Testis (tissue), 2 donors: Measurements from ENCODE around the gene FUZ.

Experiments
- CTCF ChIP-seq, 3 experiments: fragments of 450-650 bp in 2 of 3; fragments of 200-600 bp in 1 of 3; sonication (generic) in 1 of 3; IDR thresholded peaks; one replicate each; pipeline ENCODE4 v1.5.1; 2016 to 2019; ENCODE audit warnings: antibody characterized with exemption in 3 of 3, mild to moderate bottlenecking in 2 of 3, moderate library complexity in 1 of 3
- POLR2A ChIP-seq: fragments of 450-650 bp; IDR thresholded peaks from one replicate; pipeline ENCODE4 v1.6.1; 2017; ENCODE audit warnings: antibody characterized with exemption, mild to moderate bottlenecking, moderate library complexity

- TF ChIP-seq CTCF (IDR thresholded peaks at IDR 0.05) (no peak), POLR2A (no peak)
These were observed 45.2 kb upstream of the FUZ start for GRCh38 chr19:49858088-49858985.
